ENCODE measurements around the gene DNAJC6.

- TF ChIP-seq HMGXB4 (CRISPR knock-in tag; IDR thresholded peaks at IDR 0.05; ENCODE audit: borderline replicate concordance): no peak
- TF ChIP-seq POLR2A (IDR thresholded peaks at IDR 0.05; ENCODE audit: low read length): no peak
- TF ChIP-seq, protein P1, sequence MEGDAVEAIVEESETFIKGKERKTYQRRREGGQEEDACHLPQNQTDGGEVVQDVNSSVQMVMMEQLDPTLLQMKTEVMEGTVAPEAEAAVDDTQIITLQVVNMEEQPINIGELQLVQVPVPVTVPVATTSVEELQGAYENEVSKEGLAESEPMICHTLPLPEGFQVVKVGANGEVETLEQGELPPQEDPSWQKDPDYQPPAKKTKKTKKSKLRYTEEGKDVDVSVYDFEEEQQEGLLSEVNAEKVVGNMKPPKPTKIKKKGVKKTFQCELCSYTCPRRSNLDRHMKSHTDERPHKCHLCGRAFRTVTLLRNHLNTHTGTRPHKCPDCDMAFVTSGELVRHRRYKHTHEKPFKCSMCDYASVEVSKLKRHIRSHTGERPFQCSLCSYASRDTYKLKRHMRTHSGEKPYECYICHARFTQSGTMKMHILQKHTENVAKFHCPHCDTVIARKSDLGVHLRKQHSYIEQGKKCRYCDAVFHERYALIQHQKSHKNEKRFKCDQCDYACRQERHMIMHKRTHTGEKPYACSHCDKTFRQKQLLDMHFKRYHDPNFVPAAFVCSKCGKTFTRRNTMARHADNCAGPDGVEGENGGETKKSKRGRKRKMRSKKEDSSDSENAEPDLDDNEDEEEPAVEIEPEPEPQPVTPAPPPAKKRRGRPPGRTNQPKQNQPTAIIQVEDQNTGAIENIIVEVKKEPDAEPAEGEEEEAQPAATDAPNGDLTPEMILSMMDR (IDR thresholded peaks at IDR 0.05): no peak
Observed at GRCh38 chr1:65416767-65417166, 107.4 kb downstream of the DNAJC6 start.

Measured in A549 (cell line).